Measurements from ENCODE around the gene CDC14A.

DNA sequence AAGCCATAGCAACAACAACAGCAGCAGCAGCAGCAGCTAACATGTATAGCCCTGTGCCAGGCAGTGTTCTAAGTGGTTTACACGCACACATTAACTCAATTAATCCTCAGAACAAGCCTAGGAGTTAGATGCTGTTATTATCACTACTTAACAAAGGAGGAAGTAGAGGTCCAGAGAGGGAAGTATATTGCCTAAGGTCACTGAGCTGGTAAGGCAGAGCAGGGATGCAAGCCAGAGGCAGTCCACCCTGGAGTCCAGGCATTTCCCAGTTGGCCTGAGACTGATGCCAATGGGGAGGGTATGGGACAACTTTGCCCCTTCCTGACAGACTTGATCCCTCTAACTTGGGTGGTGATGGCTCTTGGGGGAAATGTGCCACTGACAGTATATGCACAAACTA, 6.8 kb downstream of the CDC14A start:
- TF ChIP-seq, protein P1, sequence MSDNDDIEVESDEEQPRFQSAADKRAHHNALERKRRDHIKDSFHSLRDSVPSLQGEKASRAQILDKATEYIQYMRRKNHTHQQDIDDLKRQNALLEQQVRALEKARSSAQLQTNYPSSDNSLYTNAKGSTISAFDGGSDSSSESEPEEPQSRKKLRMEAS (IDR thresholded peaks at IDR 0.05), result no peak
- TF ChIP-seq, protein P2, sequence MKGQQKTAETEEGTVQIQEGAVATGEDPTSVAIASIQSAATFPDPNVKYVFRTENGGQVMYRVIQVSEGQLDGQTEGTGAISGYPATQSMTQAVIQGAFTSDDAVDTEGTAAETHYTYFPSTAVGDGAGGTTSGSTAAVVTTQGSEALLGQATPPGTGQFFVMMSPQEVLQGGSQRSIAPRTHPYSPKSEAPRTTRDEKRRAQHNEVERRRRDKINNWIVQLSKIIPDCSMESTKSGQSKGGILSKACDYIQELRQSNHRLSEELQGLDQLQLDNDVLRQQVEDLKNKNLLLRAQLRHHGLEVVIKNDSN (IDR thresholded peaks at IDR 0.05), result no peak
- no peak for TF ChIP-seq TAF1 (IDR thresholded peaks at IDR 0.05; ENCODE audit: low read depth)
- TF ChIP-seq EP300 (IDR thresholded peaks at IDR 0.05; ENCODE audit: borderline replicate concordance), result no peak
- TF ChIP-seq, protein P3, sequence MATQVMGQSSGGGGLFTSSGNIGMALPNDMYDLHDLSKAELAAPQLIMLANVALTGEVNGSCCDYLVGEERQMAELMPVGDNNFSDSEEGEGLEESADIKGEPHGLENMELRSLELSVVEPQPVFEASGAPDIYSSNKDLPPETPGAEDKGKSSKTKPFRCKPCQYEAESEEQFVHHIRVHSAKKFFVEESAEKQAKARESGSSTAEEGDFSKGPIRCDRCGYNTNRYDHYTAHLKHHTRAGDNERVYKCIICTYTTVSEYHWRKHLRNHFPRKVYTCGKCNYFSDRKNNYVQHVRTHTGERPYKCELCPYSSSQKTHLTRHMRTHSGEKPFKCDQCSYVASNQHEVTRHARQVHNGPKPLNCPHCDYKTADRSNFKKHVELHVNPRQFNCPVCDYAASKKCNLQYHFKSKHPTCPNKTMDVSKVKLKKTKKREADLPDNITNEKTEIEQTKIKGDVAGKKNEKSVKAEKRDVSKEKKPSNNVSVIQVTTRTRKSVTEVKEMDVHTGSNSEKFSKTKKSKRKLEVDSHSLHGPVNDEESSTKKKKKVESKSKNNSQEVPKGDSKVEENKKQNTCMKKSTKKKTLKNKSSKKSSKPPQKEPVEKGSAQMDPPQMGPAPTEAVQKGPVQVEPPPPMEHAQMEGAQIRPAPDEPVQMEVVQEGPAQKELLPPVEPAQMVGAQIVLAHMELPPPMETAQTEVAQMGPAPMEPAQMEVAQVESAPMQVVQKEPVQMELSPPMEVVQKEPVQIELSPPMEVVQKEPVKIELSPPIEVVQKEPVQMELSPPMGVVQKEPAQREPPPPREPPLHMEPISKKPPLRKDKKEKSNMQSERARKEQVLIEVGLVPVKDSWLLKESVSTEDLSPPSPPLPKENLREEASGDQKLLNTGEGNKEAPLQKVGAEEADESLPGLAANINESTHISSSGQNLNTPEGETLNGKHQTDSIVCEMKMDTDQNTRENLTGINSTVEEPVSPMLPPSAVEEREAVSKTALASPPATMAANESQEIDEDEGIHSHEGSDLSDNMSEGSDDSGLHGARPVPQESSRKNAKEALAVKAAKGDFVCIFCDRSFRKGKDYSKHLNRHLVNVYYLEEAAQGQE (IDR thresholded peaks at IDR 0.05; ENCODE audit: low read depth), result no peak
